Naive B cell (primary cell): ENCODE measurements around the gene RBX1. TPM values are rescaled to one million over a fixed set of nuclear protein-coding genes. Genes with fewer than 3 reads are reported as not detected.
"Not testable (repeated sequence)": the region's sequence is repeated elsewhere in the genome, so short reads cannot be mapped to it uniquely, and the experiment has no call there.

Experiments
- ATAC-seq, 2 donors: fragments of 150-1000 bp; cut with Tn5 transposase; 2 replicates each; pipeline ENCODE4 v1.10.0; 2021; ENCODE audit warnings: low read depth in 2 of 2, mild to moderate bottlenecking in 2 of 2, moderate library complexity in 2 of 2
- DNase-seq: peaks from one replicate; pipeline ENCODE4 v3.0.0; 2022
- H3K27ac Mint-ChIP-seq, 6 donors: one replicate each; pipeline ENCODE4 v1.8.0; 2020 to 2022; ENCODE audit warnings: mild to moderate bottlenecking in 6 of 6, mixed read lengths in 6 of 6, moderate library complexity in 5 of 6, inconsistent platforms in 2 of 6
- H3K27me3 Mint-ChIP-seq, 3 donors: one replicate each; pipeline ENCODE4 v1.8.0; 2021 to 2022; ENCODE audit warnings: mixed read lengths in 3 of 3, mild to moderate bottlenecking in 1 of 3
- H3K36me3 Mint-ChIP-seq, 2 donors: one replicate each; pipeline ENCODE4 v1.8.0; 2020 to 2022; ENCODE audit warnings: mixed read lengths in 2 of 2, inconsistent platforms in 1 of 2, mild to moderate bottlenecking in 1 of 2
- H3K4me1 Mint-ChIP-seq, 3 donors: one replicate each; pipeline ENCODE4 v1.8.0; 2020 to 2022; ENCODE audit warnings: mixed read lengths in 3 of 3, inconsistent platforms in 1 of 3, mild to moderate bottlenecking in 1 of 3, moderate library complexity in 1 of 3
- H3K4me3 Mint-ChIP-seq, 8 donors: one replicate each; pipeline ENCODE4 v1.8.0; 2020 to 2022; ENCODE audit warnings: mild to moderate bottlenecking in 8 of 8, mixed read lengths in 8 of 8, moderate library complexity in 8 of 8, inconsistent platforms in 2 of 8
- H3K9me3 Mint-ChIP-seq, 7 donors: one replicate each; pipeline ENCODE4 v1.8.0; 2020 to 2022; ENCODE audit warnings: mixed read lengths in 7 of 7, mild to moderate bottlenecking in 5 of 7, inconsistent platforms in 2 of 7, moderate library complexity in 1 of 7
- polyA plus RNA-seq, 6 donors: library from polyadenylated mRNA; unstranded; fragments of 300-500 nt; fragmentation: Illumina TruSeq; gene quantifications; one replicate each; pipeline ENCODE4 v1.2.3, GENCODE V29; 2021; ENCODE audit warnings: low read depth in 6 of 6

Gene RBX1
- polyA plus RNA-seq, 6 donors from 2014 or later: 92.5 to 178 (median 151) TPM

DNA sequence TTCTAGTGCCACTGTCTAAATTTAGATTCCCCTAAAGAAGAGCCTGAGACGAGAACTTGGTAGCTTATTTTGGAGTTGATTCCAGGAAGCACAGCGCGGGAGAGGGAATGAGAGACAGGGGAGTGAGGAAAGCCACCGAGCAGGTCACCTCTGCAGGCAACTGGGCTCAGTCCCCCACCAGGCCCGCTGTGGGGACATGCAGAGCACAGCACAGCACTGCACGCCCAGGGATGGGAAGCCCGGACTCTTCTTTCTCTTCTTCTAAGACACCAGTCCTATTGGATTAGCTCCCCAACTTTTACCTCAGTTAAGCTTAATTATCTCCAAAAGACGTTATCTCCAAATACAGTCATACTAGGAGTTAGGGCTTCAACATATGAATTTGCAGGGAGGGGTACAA lies 28.7 kb downstream of the RBX1 start:
- Mint-ChIP-seq H3K4me3 (no peak overlapping the region), H3K4me1 (peaks cover 12 to 21% (median 13%) of the 10 kb centered on the region in 3 donors), H3K36me3 (no peaks in the 10 kb centered on the region), H3K27me3 (no peaks in the 10 kb centered on the region), H3K9me3 (no peaks in the 10 kb centered on the region), H3K27ac (peak overlapping the region in 1 of 6 donors; percentile 24)
- DNase-seq (no peak), ATAC-seq (no peak)

DNA sequence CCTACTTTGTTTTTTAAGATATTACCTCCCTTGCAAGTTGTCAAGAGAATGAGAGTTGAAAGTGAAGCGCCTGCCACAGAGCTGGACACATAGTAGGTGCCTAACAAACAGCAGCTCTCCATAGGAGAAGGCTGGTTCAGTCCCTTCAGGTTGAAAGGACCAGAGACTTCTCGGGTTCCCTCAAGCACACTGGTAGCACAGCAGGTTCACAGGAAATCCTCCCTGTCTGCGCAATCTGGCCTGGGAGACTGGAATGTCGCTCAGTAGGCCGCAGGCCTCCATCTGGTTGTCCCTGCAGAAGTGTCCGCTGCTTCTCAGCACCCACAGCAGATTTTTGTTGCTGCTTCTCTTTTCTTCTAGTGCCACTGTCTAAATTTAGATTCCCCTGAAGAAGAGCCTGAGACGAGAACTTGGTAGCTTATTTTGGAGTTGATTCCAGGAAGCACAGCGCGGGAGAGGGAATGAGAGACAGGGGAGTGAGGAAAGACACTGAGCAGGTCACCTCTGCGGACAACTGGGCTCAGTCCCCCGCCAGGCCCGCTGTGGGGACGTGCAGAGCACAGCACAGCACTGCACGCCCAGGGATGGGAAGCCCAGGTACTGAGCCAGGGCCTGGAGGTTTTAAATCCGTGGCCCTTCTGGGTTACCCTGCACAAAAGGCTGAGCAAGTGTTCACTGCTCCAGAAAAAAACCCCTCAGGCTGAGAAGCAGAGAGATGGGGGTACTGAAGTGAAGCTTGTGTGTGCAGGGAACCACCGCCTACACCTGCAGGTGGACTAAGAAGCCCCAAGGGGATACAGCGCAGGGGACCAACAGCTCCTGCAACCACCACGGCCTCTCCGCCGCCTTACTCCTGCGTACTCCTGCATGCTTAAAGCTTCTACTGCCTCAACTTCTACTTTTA lies 31.6 kb downstream of the RBX1 start:
- DNase-seq: peak; percentile 37
- Mint-ChIP-seq H3K4me1 (peaks cover 9 to 21% (median 13%) of the 10 kb centered on the region in 3 donors), H3K4me3 (peak overlapping the region in 7 of 8 donors; percentile 12 to 85 (median 56)), H3K27ac (peak overlapping the region in 2 of 6 donors; percentile 25 to 46), H3K36me3 (no peaks in the 10 kb centered on the region), H3K9me3 (no peaks in the 10 kb centered on the region), H3K27me3 (no peaks in the 10 kb centered on the region)
- peak; percentile 96 to 99 for ATAC-seq

GRCh38 chr22:40991298-40991697 lies 40.1 kb downstream of the RBX1 start:
- no peak overlapping the region for H3K4me3 Mint-ChIP-seq
- H3K4me1 Mint-ChIP-seq: no peaks in the 10 kb centered on the region
- ATAC-seq (no peak), DNase-seq (no peak)
- peaks cover 0 to 46% (median 45%) of the 10 kb centered on the region in 3 donors for H3K27me3 Mint-ChIP-seq
- peak overlapping the region in 2 of 6 donors; percentile 71 to 89 for H3K27ac Mint-ChIP-seq
- H3K9me3 Mint-ChIP-seq: no peaks in the 10 kb centered on the region
- no peaks in the 10 kb centered on the region for H3K36me3 Mint-ChIP-seq

DNA sequence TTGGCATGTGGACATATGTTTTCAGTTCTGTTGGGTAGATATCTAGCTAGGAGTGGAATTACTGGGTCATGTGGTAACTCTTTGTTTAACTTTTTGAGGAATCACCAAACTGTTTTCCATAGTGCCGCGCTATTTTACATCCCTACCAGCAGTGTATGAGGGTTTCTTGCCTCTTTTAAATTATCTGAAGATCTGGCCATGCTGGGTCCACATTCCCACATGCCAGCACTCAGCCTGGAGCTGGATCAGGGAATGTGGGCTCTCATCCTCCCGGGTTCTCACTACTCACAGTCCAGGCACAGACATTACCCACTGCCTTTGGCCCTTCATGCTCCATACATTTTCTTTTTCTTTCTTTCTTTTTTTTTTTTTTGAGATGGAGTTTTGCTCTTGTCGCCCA lies 44.6 kb downstream of the RBX1 start:
- no peak for DNase-seq
- peaks cover 0 to 6% (median 0%) of the 10 kb centered on the region in 7 donors for H3K9me3 Mint-ChIP-seq
- ATAC-seq: no peak
- no peaks in the 10 kb centered on the region for H3K4me1 Mint-ChIP-seq
- H3K4me3 Mint-ChIP-seq: no peak overlapping the region
- H3K27me3 Mint-ChIP-seq: peaks cover 0 to 34% (median 30%) of the 10 kb centered on the region in 3 donors
- peak overlapping the region in 1 of 6 donors; percentile 26 for H3K27ac Mint-ChIP-seq
- no peaks in the 10 kb centered on the region for H3K36me3 Mint-ChIP-seq

DNA sequence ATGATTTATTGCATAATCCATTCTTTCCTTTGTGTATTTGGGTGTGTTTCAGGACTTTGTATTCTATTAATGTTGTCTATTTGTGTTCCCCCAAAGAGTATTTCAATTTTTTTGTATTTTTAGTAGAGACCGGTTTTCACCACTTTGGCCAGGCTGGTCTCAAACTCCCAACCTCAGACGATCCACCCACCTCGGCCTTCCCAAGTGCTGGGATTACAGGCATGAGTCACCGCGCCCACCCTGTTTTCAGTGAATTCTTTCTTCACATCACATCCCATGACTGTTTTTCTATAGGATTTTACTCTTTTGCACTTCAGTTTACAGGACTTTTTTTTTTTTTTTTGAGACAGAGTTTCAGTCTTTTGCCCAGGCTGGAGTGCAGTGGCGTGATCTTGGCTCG lies 46.3 kb downstream of the RBX1 start:
- no peak overlapping the region for H3K4me3 Mint-ChIP-seq
- H3K27me3 Mint-ChIP-seq: peaks cover 0 to 17% (median 13%) of the 10 kb centered on the region in 3 donors
- no peak for ATAC-seq
- no peak for DNase-seq
- peaks cover 0 to 6% (median 0%) of the 10 kb centered on the region in 7 donors for H3K9me3 Mint-ChIP-seq
- H3K4me1 Mint-ChIP-seq: no peaks in the 10 kb centered on the region
- H3K36me3 Mint-ChIP-seq: no peaks in the 10 kb centered on the region
- peak overlapping the region in 1 of 6 donors; percentile 4 for H3K27ac Mint-ChIP-seq

- H3K4me3 Mint-ChIP-seq: peak overlapping the region in 1 of 8 donors; percentile 48
- H3K9me3 Mint-ChIP-seq: peaks cover 0 to 6% (median 0%) of the 10 kb centered on the region in 7 donors
- DNase-seq (no peak), ATAC-seq (no peak)
- no peaks in the 10 kb centered on the region for H3K36me3 Mint-ChIP-seq
- no peaks in the 10 kb centered on the region for H3K4me1 Mint-ChIP-seq
- peak overlapping the region in 2 of 6 donors; percentile 67 to 80 for H3K27ac Mint-ChIP-seq
- no peaks in the 10 kb centered on the region for H3K27me3 Mint-ChIP-seq
Observed at GRCh38 chr22:41000040-41000565, 48.9 kb downstream of the RBX1 start.

GRCh38 chr22:41000941-41001721 lies 50.0 kb downstream of the RBX1 start:
- Mint-ChIP-seq H3K4me1 (no peaks in the 10 kb centered on the region), H3K4me3 (no peak overlapping the region), H3K9me3 (peaks cover 0 to 6% (median 0%) of the 10 kb centered on the region in 7 donors), H3K36me3 (no peaks in the 10 kb centered on the region), H3K27me3 (no peaks in the 10 kb centered on the region), H3K27ac (no peak overlapping the region)
- ATAC-seq (no peak), DNase-seq (no peak)

DNA sequence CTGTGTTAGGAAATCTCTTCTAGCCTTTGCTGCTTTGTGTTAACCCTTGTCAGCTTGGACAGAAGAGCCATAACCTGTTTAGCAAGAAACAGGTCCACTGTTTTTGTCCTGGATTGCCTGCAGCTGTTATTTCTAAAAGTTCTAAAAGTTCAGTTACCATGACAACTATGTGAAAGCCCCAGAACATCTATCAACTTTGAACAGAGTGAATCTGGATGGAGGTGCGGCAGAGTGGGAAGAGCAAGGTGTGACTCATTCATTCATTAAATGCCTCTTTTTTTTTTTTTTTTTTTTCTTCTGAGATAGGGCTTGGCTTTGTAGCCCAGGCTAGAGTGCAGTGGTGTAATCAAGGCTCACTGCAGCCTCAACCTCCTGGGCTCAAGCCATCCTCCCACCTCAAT lies 50.5 kb downstream of the RBX1 start:
- ATAC-seq: no peak
- Mint-ChIP-seq H3K27me3 (no peaks in the 10 kb centered on the region), H3K36me3 (no peaks in the 10 kb centered on the region), H3K4me1 (no peaks in the 10 kb centered on the region), H3K27ac (peak overlapping the region in 1 of 6 donors; percentile 48), H3K4me3 (no peak overlapping the region), H3K9me3 (peaks cover 0 to 6% (median 0%) of the 10 kb centered on the region in 7 donors)
- DNase-seq: no peak

- H3K27ac Mint-ChIP-seq, H3K4me3 Mint-ChIP-seq, H3K27me3 Mint-ChIP-seq, H3K36me3 Mint-ChIP-seq, H3K4me1 Mint-ChIP-seq, ATAC-seq, H3K9me3 Mint-ChIP-seq, DNase-seq: not testable (repeated sequence)
Observed at GRCh38 chr22:41002386-41002785, 51.2 kb downstream of the RBX1 start.

DNA sequence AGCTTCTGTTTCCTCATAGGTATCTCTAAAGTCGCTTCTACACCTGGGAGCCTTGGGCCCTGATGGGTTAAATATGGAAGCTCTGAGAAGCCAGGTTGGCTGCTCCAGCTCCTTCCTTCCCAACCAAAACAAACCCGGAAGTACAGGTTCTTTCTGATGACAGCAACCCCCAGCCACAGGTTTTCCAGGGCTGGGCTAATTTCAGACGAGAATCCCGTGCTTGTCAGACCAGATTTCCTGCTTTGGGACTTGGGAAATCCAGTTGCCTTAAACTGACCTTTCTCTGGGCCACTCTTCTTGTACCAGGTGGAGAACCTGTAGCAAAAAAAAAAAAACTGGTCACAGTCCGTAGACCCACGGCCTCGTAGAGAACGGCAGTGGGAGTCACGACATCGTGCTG lies 51.9 kb downstream of the RBX1 start:
- DNase-seq (no peak), ATAC-seq (no peak)
- H3K4me1 Mint-ChIP-seq: no peaks in the 10 kb centered on the region
- H3K9me3 Mint-ChIP-seq: peaks cover 0 to 6% (median 1%) of the 10 kb centered on the region in 7 donors
- no peak overlapping the region for H3K4me3 Mint-ChIP-seq
- no peaks in the 10 kb centered on the region for H3K36me3 Mint-ChIP-seq
- no peak overlapping the region for H3K27ac Mint-ChIP-seq
- H3K27me3 Mint-ChIP-seq: no peaks in the 10 kb centered on the region

- ATAC-seq (no peak), DNase-seq (no peak)
- H3K36me3 Mint-ChIP-seq: no peaks in the 10 kb centered on the region
- no peaks in the 10 kb centered on the region for H3K4me1 Mint-ChIP-seq
- no peak overlapping the region for H3K27ac Mint-ChIP-seq
- H3K9me3 Mint-ChIP-seq: peaks cover 0 to 6% (median 1%) of the 10 kb centered on the region in 7 donors
- no peaks in the 10 kb centered on the region for H3K27me3 Mint-ChIP-seq
- H3K4me3 Mint-ChIP-seq: peak overlapping the region in 1 of 8 donors; percentile 3
Observed at GRCh38 chr22:41003976-41004375, 52.8 kb downstream of the RBX1 start.

DNA sequence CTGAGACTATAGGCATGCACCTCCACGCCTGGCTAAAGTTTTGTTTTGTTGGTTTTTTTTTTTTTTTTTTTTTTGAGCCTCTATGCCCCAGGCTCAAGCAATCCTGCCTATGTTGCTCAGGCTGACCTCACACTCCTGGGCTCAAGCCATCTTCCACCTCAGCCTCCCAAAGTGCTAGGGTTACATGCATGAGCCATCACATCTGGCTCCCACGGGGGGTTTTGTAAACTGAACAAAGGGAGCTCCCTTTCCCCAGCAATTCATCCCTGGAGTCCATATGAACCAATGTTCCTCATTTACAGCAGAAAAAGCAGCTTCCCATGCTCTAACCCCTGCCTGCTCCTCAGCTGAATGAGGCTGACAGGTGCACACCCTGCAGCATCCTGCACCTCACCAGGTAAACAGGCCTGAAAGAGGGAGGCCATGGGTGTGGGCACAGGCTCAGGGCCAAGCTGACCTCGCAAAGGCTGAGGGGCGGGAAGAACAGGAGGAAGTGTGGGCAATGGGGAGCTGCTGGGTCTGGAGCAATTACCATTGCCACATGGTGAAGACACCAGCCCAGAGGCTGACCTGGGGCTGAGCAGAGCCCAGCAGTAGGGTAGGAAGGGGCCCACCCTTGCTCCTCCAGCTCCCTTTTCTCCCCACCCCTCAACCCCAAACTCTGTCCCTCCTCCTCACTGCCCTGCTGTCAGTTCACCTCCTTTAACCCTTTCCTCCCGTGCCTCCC lies 58.2 kb downstream of the RBX1 start:
- H3K27ac Mint-ChIP-seq: no peak overlapping the region
- H3K27me3 Mint-ChIP-seq: no peaks in the 10 kb centered on the region
- ATAC-seq (no peak), DNase-seq (no peak)
- peaks cover 0 to 5% (median 0%) of the 10 kb centered on the region in 3 donors for H3K4me1 Mint-ChIP-seq
- H3K4me3 Mint-ChIP-seq: no peak overlapping the region
- H3K36me3 Mint-ChIP-seq: no peaks in the 10 kb centered on the region
- peaks cover 0 to 1% (median 0%) of the 10 kb centered on the region in 7 donors for H3K9me3 Mint-ChIP-seq

DNA sequence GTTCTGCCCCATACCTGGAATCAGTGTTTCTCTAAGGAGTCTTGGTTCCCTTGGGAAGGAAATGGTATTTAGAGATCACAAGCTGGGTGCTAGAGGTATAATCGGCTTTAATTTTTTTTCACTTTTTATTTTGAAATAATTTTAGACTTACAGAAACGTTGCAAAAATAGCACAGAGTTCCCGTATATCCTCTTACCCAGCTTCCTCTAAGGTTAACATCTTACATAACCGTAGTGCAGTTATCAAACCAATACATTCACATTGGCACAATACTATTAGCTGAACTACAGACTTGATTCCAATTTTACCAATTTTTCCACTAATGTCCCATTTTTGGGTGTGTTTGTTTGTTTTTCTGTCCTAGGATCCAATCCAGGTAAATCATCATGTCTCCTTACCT lies 63.8 kb downstream of the RBX1 start:
- Mint-ChIP-seq H3K27ac (no peak overlapping the region), H3K4me1 (peaks cover 7 to 11% (median 9%) of the 10 kb centered on the region in 3 donors), H3K4me3 (peak overlapping the region in 1 of 8 donors; percentile 25), H3K9me3 (no peaks in the 10 kb centered on the region), H3K27me3 (no peaks in the 10 kb centered on the region), H3K36me3 (no peaks in the 10 kb centered on the region)
- ATAC-seq (no peak), DNase-seq (no peak)
